Measurements from ENCODE around the gene CPSF3. TPM values are rescaled to one million over a fixed set of nuclear protein-coding genes. Genes with fewer than 3 reads are reported as not detected.
A peak's percentile ranks its signal among the peaks of the same experiment; 100 is the strongest.

CPSF3 gene
- total and polyA plus RNA-seq, 2 of the 13 experiments (the other 11 are each of a cell fraction or from before 2014, with no cell fraction given), result 19.8 to 93.0 TPM

GRCh38 chr2:9423100-9423921, at the start of gene CPSF3, which contains the start of gene ITGB1BP1 (continued):
- TF ChIP-seq, protein P1, sequence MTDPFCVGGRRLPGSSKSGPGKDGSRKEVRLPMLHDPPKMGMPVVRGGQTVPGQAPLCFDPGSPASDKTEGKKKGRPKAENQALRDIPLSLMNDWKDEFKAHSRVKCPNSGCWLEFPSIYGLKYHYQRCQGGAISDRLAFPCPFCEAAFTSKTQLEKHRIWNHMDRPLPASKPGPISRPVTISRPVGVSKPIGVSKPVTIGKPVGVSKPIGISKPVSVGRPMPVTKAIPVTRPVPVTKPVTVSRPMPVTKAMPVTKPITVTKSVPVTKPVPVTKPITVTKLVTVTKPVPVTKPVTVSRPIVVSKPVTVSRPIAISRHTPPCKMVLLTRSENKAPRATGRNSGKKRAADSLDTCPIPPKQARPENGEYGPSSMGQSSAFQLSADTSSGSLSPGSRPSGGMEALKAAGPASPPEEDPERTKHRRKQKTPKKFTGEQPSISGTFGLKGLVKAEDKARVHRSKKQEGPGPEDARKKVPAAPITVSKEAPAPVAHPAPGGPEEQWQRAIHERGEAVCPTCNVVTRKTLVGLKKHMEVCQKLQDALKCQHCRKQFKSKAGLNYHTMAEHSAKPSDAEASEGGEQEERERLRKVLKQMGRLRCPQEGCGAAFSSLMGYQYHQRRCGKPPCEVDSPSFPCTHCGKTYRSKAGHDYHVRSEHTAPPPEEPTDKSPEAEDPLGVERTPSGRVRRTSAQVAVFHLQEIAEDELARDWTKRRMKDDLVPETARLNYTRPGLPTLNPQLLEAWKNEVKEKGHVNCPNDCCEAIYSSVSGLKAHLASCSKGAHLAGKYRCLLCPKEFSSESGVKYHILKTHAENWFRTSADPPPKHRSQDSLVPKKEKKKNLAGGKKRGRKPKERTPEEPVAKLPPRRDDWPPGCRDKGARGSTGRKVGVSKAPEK (CRISPR knock-in tag; IDR thresholded peaks at IDR 0.05; ENCODE audit: borderline replicate concordance), result no peak
- peak; percentile 29; the same call in 1 of the 2 replicates for TF ChIP-seq MIXL1 (CRISPR knock-in tag; IDR thresholded peaks at IDR 0.05)
- TF ChIP-seq AHR (CRISPR knock-in tag; IDR thresholded peaks at IDR 0.05), result peak; percentile 70; the same call in 1 of the 2 replicates
- TF ChIP-seq, protein P2, sequence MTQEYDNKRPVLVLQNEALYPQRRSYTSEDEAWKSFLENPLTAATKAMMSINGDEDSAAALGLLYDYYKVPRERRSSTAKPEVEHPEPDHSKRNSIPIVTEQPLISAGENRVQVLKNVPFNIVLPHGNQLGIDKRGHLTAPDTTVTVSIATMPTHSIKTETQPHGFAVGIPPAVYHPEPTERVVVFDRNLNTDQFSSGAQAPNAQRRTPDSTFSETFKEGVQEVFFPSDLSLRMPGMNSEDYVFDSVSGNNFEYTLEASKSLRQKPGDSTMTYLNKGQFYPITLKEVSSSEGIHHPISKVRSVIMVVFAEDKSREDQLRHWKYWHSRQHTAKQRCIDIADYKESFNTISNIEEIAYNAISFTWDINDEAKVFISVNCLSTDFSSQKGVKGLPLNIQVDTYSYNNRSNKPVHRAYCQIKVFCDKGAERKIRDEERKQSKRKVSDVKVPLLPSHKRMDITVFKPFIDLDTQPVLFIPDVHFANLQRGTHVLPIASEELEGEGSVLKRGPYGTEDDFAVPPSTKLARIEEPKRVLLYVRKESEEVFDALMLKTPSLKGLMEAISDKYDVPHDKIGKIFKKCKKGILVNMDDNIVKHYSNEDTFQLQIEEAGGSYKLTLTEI (CRISPR knock-in tag; conservative IDR thresholded peaks at IDR 0.05), result no peak
- TF ChIP-seq, protein P3, sequence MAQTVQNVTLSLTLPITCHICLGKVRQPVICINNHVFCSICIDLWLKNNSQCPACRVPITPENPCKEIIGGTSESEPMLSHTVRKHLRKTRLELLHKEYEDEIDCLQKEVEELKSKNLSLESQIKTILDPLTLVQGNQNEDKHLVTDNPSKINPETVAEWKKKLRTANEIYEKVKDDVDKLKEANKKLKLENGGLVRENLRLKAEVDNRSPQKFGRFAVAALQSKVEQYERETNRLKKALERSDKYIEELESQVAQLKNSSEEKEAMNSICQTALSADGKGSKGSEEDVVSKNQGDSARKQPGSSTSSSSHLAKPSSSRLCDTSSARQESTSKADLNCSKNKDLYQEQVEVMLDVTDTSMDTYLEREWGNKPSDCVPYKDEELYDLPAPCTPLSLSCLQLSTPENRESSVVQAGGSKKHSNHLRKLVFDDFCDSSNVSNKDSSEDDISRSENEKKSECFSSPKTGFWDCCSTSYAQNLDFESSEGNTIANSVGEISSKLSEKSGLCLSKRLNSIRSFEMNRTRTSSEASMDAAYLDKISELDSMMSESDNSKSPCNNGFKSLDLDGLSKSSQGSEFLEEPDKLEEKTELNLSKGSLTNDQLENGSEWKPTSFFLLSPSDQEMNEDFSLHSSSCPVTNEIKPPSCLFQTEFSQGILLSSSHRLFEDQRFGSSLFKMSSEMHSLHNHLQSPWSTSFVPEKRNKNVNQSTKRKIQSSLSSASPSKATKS (CRISPR knock-in tag; IDR thresholded peaks at IDR 0.05), result no peak
- 0 out of 2 replicates have a peak, but pooled peaks have one; percentile 22 for TF ChIP-seq MTF2 (CRISPR knock-in tag; IDR thresholded peaks at IDR 0.05; ENCODE audit: borderline replicate concordance)
- no peak for TF ChIP-seq SYNCRIP (IDR thresholded peaks at IDR 0.05; ENCODE audit: insufficient read depth, low read depth, low read length)
- TF ChIP-seq ZNF136 (CRISPR knock-in tag; IDR thresholded peaks at IDR 0.05; ENCODE audit: low read depth), result peak; percentile 82
- TF ChIP-seq NCOA2 (CRISPR knock-in tag; IDR thresholded peaks at IDR 0.05), result no peak; the same call in 1 of the 2 replicates
- TF ChIP-seq TGIF2 (CRISPR knock-in tag; IDR thresholded peaks at IDR 0.05), result peak; percentile 80
- no peak for TF ChIP-seq RAD51 (IDR thresholded peaks at IDR 0.05; ENCODE audit: borderline replicate concordance)
- no peak for TF ChIP-seq ZNF572 (CRISPR knock-in tag; IDR thresholded peaks at IDR 0.05)
- TF ChIP-seq RBM22 (optimal IDR thresholded peaks at IDR 0.05; ENCODE audit: low read length), result no peak
- TF ChIP-seq, protein P4, sequence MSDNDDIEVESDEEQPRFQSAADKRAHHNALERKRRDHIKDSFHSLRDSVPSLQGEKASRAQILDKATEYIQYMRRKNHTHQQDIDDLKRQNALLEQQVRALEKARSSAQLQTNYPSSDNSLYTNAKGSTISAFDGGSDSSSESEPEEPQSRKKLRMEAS (IDR thresholded peaks at IDR 0.05), result peak; percentile 91
- TF ChIP-seq TAF15 (IDR thresholded peaks at IDR 0.05; ENCODE audit: low read depth, low read length, poor library complexity, severe bottlenecking), result no peak
- no peak for TF ChIP-seq HNRNPH1 (optimal IDR thresholded peaks at IDR 0.05; ENCODE audit: low read depth, low read length)
- TF ChIP-seq ZNF354B (CRISPR knock-in tag; IDR thresholded peaks at IDR 0.05), result no peak
- TF ChIP-seq SMYD3 (CRISPR knock-in tag; IDR thresholded peaks at IDR 0.05), result no peak
- TF ChIP-seq KAT7 (CRISPR knock-in tag; IDR thresholded peaks at IDR 0.05; ENCODE audit: borderline replicate concordance), result peak; percentile 99
